Subcutaneous adipose tissue (tissue), 4 donors: ENCODE data around the gene DNAI2. TPM values are rescaled to one million over a fixed set of nuclear protein-coding genes. Genes with fewer than 3 reads are reported as not detected.

Experiments used
- total RNA-seq, 4 donors: library from RNA; depleted of rRNA; stranded (reverse); fragments of >200 nt; gene quantifications; one replicate each; pipeline ENCODE4 v1.1.0, GENCODE V29; 2016
- TF ChIP-seq, protein P1 (sequence below): fragments of 450-650 bp; IDR thresholded peaks from one replicate; pipeline ENCODE4 v1.5.1; 2016; ENCODE audit warnings: low read depth, mild to moderate bottlenecking, control low read depth, antibody characterized with exemption, moderate library complexity

The DNAI2 gene
- total RNA-seq, 4 donors from 2014 or later = not detected

GRCh38 chr17:74257311-74257710 is 16.7 kb upstream of the DNAI2 start:
- TF ChIP-seq, protein P1, sequence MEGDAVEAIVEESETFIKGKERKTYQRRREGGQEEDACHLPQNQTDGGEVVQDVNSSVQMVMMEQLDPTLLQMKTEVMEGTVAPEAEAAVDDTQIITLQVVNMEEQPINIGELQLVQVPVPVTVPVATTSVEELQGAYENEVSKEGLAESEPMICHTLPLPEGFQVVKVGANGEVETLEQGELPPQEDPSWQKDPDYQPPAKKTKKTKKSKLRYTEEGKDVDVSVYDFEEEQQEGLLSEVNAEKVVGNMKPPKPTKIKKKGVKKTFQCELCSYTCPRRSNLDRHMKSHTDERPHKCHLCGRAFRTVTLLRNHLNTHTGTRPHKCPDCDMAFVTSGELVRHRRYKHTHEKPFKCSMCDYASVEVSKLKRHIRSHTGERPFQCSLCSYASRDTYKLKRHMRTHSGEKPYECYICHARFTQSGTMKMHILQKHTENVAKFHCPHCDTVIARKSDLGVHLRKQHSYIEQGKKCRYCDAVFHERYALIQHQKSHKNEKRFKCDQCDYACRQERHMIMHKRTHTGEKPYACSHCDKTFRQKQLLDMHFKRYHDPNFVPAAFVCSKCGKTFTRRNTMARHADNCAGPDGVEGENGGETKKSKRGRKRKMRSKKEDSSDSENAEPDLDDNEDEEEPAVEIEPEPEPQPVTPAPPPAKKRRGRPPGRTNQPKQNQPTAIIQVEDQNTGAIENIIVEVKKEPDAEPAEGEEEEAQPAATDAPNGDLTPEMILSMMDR = no peak

DNA sequence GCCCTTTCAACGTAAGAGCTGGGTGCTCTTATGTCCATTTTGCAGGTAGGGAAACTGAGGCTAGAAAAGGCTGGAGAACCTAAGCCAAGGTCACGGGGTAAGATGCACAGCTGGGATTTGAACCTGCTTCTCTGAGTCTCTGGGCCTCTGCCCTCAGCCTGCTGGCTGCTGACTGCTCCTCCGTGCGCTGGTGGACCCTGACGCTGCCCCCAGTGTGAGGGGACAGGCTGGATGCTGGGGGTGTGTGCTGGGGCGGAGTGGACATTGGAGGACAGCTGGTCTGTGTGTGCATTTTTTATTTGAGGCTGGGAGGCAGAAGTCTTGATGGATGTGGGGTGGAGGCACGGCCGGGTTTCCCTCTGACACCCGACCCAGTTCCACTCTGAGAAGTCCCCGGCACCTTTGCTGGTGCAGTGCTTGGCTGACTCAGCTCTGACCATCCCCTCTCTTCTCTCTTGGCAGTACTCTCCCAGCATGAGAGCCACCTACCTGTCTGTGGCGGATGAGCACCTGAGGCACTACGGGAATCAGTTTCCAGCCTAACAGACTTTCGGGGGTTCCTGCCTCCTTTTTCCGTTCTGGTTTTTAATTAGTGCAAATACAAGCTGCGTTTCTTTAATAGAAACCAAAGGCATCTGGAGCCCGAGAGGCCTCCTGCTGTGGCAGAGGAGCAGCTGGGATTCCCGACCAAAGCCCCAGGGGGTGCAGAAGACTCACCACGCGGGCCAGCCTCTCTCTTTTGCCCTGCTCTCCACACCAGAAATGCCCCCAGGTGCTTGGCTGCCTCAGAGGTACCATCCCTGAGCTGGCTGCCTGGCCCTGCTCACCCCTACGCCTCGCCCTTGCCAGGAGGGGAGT is 14.1 kb upstream of the DNAI2 start:
- TF ChIP-seq, protein P1 = no peak

- TF ChIP-seq, protein P1 = no peak
Observed at GRCh38 chr17:74260525-74260850, 13.5 kb upstream of the DNAI2 start.

GRCh38 chr17:74262601-74263000 is 11.4 kb upstream of the DNAI2 start:
- TF ChIP-seq, protein P1 = no peak

DNA sequence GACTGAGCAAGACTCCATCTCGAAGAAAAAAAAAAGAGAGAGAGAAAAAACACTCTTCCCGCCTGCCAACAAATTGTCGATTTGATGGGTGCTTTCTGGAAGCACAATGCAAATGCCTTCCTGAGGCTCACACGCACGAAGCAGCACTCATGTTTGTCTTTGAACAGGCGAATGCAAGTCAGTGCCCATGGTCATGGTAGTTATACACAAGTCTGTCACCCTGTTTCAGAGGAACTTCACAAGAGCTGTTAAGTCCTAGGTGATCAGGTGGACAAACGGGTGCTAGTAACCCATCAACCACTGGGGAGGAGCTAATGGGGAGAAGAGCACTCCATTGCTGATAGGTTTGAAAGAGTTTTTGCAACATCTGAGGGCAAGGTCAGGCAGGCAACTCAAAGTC is 6.5 kb upstream of the DNAI2 start:
- TF ChIP-seq, protein P1 = no peak

GRCh38 chr17:74267987-74268499 is 6.0 kb upstream of the DNAI2 start:
- TF ChIP-seq, protein P1 = no peak

- TF ChIP-seq, protein P1 = no peak
Observed at GRCh38 chr17:74268558-74268957, 5.5 kb upstream of the DNAI2 start.
